Dermis blood vessel endothelial cell (primary cell): ENCODE results near the gene ZNF507. TPM values are rescaled to one million over a fixed set of nuclear protein-coding genes. Genes with fewer than 3 reads are reported as not detected.
A peak's percentile ranks its signal among the peaks of the same experiment; 100 is the strongest.

Experiments
- DNase-seq: peaks from one replicate; pipeline ENCODE4 v3.0.0; 2010
- total RNA-seq: library from RNA; depleted of rRNA; stranded (reverse); fragments of >200 nt; gene quantifications from 2 replicates; pipeline ENCODE4 v1.2.3, GENCODE V29; 2014

Gene ZNF507
- total RNA-seq, 1 donor from 2014 or later = 12.3 TPM

DNA sequence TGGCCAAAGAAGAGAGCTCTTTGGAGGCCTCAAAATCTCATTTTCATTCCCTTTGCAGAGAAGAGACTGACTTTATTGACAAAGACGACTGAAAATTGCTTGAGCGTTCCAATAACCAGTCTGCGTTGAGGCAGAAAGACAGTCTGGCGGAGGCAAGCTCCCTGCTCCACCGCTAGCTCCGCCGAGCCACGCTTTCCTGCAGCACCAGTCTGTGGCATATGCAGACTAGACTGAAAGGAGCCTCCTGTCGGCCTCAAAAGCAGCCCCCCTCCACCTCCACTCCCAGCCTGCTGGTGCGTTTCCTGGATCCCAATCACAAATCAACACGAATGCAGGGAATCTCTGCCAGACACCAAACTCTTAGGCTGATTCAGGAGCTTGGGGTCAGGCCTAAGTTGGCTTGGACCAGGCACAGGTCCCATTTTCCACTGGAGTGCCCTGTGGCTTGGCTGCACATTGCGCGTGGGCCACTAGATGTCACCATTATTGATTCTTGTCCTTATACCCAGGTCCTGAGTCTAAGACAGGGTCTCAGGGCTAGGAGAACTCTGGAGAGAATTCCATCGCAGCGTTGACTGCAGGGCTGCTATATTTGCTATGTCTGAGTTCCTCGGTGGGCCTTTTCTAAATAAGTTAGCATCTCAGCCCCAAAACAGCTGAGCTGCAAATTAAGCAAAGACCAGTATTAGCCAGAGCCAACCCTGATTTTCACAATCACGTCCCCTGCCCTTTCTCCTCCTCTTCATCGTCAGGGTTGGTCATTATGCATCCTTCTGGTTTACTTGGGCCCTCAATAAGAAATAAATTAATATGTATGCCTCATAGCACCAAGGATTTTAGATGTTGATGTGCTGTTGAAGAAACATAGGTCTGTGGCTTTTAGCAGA lies 5.2 kb upstream of the ZNF507 start:
- DNase-seq = peak; percentile 74

GRCh38 chr19:32342695-32343094 lies 2.7 kb upstream of the ZNF507 start:
- DNase-seq = no peak

GRCh38 chr19:32343550-32344262 lies 1.7 kb upstream of the ZNF507 start:
- DNase-seq = no peak

DNA sequence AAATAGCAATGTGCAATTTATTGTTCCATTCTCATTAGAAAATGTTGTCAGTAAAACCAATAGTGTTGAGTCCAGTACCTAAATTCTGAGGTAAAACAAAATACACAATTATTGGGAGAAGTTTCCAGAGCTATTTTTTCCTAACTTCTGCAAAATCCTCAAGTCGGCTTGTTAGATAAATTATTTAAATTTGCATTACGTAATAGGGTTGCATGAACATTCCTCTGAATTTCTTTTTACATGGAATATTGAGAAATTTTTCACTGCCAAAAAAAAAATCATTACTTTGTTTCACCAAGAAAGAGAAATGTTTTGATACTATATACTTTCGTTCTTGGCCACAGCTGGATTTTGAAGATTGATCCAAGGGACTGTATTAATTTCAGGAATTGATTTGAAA lies 1.5 kb downstream of the ZNF507 start:
- DNase-seq = no peak

DNA sequence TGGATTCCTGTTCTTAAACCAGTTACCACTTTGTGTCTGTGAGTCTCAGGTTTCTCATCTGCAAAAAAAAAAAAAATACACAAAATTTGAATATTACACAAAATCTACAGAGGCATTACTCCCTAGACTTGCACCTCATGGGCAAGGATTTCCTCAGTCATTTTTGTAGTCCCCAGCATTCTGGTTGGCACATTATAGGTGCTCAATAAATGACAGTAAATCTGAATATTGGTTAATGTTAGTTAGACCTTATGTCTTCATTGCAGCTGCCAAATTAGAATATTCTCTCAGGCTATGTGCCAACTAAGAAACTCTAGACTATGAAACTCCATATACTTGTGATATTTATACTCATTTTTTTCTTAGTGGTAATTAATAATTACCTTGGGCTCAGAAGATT lies 2.2 kb downstream of the ZNF507 start:
- no peak for DNase-seq

DNA sequence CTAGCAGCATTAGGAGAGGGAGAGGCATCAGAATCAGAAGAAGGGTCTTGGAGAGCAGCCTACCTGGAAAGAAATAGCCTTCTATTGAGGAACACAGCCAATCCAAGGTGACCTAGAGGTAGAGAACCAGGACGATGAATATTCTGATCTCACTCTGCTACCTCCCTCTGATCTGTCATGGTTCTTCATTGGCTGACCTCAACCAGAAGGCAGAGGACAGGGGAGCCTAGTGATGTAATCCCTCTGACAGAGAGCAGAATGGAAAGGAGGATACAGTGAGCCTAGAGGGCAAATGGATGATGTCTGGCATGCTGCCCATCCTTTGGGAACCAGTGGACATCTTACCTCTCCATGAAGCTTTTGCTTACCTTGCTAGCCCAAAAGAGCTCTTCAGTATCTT lies 3.6 kb downstream of the ZNF507 start:
- no peak for DNase-seq

DNA sequence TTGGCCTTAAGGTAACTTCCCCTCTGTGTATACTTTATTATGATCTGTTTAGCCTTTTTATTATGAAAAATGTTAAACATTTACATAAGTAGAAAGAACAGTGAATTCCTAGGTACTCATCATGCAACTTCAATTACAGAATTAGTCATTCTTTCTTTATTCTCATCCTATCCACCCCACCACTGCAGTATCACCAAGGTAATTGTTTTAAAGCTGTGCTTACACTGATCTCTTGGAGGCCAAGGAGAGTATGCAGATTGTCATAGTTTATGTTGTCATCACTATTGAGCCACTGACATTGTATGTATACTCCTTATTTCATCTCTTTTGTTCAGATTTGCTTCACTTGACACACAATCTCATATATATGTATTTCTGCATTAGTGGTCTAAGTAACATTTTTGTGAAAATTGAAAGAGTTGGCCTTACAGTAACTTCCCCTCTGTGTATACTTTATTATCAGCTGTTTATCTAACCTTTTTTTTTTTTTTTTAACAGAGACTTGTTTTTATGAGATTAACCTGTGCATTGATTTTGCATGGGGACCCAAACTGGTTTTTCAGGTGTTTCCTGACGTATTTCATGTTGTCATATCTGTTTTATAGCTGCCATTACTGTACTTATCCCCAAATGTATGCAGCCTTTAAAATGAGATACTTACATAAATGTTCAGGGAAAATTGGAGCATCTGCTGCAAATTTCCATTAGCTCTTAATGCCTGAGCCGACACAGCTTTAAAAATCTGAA lies 4.5 kb downstream of the ZNF507 start:
- DNase-seq = no peak

DNA sequence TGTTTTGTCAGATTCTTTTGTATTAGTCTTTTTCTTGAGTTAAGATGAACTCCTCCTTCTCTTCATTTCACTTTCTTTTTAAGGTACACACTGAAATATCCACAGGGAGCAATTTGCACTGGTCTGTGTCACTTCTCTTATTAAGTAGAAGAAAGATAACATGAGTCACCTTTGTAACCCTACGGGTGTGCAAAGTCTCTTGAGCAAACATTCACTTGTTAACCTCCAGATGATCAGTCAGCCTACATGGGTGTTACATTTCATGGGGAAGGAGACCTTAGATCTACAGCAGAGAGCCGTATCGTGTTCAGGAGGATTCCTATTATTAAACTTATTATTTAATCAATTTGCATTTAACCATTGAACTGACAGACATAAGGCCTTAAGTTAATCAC lies 5.1 kb downstream of the ZNF507 start:
- DNase-seq = no peak

- no peak for DNase-seq
Measured at GRCh38 chr19:32350987-32351348, 5.6 kb downstream of the ZNF507 start.

DNA sequence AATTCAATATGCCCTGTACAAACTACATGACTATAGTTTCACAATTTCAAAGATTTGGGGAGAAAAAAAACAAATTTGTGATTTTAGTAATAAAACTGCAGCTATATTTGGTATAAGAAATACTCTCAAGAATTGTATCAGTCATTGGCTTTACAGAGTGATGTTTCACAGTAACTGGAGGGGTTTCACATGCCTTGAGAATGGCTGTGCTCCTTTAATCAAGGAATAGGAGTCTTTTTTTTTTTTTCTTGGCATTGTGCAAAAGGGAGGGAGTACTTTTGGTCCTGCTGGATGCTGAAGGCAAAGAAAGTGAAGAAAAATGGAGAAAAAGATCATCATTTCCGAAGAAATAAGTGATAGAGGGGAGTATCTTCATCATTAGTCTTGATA lies 6.8 kb downstream of the ZNF507 start:
- DNase-seq = no peak

DNA sequence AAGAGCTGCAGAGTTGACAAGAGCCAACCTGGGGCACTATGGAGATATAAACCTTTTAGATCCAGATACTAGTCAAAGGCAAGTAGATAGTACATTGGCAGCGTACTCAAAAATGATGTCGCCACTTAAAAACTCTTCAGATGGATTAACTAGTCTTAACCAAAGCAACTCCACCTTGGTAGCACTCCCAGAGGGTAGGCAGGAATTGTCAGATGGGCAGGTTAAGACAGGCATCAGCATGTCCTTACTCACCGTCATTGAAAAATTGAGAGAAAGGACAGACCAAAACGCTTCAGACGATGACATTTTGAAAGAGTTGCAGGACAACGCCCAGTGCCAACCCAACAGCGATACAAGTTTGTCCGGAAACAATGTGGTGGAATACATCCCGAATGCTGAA lies 8.9 kb downstream of the ZNF507 start:
- no peak for DNase-seq

DNA sequence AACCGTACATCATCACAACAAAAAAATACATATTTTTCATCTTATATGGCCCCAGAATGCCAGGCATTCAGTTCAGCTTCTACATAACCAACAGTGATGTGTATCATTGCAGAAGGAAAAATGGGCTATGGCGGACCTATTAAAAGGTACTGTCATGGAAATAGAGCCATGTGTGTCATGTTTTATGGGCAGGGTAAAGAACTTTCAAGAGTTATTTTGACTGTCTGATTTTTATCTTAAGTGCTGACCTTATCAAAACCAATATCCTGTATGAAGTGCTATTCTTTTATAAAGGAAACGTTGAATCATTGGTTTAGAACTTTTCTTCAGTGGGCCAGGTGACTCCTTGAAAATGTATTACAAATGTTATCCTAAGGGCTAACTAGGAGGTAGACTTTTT lies 9.9 kb downstream of the ZNF507 start:
- no peak for DNase-seq

GRCh38 chr19:32357720-32358119 lies 12.3 kb downstream of the ZNF507 start:
- DNase-seq = peak; percentile 43

DNA sequence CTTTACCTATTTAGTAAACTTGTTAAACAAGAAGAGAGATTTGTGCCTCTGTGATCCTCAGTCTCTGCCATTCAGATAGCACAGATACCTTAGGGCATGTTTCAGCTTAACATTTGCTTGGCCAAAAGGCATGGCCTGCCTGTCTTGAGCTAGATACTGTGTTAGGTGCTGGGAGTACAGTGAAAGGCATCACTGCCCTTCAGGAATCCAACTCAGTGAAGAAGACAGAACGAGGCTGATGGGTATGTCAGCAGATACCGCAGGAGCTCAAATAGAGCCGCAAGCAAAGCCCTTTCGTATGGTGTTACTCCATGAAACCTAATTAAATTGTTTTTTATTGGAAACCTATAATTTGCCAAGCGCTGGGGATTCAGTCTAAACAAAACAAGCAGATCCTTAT lies 12.9 kb downstream of the ZNF507 start:
- no peak for DNase-seq

- no peak for DNase-seq
Measured at GRCh38 chr19:32359581-32359980, 14.2 kb downstream of the ZNF507 start.

DNA sequence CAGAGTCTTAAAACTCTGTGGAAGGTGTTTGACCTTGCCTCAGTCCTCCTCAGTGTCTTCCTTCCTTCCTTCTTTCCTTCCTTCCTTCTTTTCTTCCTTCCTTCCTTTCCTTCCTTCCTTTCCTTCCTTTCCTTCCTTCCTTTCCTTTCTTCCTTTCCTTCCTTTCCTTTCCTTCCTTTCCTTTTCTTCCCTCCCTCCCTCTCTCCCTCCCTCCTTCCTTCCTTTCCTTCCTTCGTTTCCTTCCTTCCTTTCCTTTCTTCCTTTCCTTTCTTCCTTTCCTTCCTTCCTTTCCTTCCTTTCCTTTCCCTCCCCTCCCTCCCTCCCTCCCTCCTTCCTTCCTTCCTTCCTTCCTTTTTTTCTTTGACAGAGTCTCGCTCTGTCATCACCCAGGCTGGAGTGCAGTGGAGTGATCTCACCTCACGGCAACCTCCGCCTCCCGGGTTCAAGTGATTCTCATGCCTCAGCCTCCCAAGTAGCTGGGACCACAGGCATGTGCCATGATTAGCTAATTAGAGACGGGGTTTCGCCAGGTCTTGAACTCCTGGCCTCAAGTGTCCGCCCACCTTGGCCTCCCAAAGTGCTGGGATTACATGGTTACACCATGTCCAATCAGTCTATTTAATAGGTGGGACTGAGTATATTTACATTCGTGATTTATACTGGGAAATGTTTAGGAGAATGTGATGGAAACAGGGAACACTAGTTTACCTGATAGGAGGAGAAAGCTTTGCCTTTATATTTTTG lies 16.3 kb downstream of the ZNF507 start:
- no peak for DNase-seq

GRCh38 chr19:32362318-32362691 lies 16.9 kb downstream of the ZNF507 start:
- no peak for DNase-seq

DNA sequence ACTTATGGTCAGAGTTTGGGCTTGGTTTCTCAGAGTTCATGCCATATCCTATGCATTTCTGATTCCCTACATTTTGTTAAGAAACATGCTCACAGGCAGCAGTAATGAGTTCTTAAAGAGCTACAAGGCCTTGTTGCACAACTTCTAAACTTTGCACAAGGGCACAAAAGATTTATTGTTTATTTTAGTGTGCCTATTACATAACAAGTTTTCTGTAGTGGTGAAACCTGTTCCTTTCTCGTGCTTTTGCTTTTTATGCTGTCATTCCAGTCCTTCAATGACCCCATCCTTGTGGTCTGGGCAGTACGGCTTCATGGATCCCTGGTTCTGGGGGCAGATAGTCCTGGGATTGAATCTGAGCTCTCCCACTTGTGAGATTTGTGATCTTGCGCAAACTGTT lies 17.8 kb downstream of the ZNF507 start:
- DNase-seq = no peak

GRCh38 chr19:32363632-32364031 lies 18.2 kb downstream of the ZNF507 start:
- DNase-seq = no peak

- DNase-seq = no peak
Measured at GRCh38 chr19:32364040-32364439, 18.6 kb downstream of the ZNF507 start.

DNA sequence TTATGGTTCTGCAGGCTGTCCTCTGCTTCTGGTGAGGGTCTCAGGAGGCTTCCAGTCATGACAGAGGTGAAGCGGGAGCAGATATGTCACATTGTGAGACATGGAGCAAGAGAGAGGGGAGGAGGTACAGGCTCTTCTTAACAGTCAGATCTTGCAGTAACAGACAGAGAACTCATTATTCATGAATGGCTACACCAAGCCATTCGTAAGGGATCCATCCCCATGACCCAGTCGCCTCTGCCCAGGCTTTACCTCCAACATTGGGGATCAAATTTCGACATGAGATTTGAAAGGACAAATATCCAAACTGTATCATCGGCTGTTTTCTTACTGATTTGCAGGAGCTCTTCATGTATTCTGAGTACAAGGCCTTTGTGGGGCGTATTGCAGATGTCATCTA lies 21.7 kb downstream of the ZNF507 start:
- DNase-seq = no peak

GRCh38 chr19:32367948-32368536 lies 22.6 kb downstream of the ZNF507 start:
- DNase-seq = no peak

GRCh38 chr19:32368787-32369186 lies 23.4 kb downstream of the ZNF507 start:
- DNase-seq = no peak
